CD4-positive, CD25-positive, alpha-beta regulatory T cell (primary cell): ENCODE results near the gene ITPKC. TPM values are rescaled to one million over a fixed set of nuclear protein-coding genes. Genes with fewer than 3 reads are reported as not detected.

Experiments
- ATAC-seq, 2 donors: fragments of 150-1000 bp; cut with Tn5 transposase; one replicate each; pipeline ENCODE4 v1.10.0; 2021; ENCODE audit warnings: low read depth in 2 of 2, moderate number of reproducible peaks in 2 of 2, moderate library complexity in 1 of 2
- DNase-seq, 3 donors: peaks; one replicate each; pipeline versions ENCODE4 v3.0.0 to v3.0.0-alpha.2; 2012 to 2022; ENCODE audit warnings: mixed read lengths in 1 of 3
- H3K27ac ChIP-seq: one replicate; pipeline ENCODE4 v1.7.0; 2013; ENCODE audit warnings: mild to moderate bottlenecking, low read length; ENCODE audit not compliant: insufficient read depth, poor library complexity, severe bottlenecking
- H3K27me3 ChIP-seq: one replicate; pipeline ENCODE4 v1.7.0; 2013; ENCODE audit warnings: low read length; ENCODE audit not compliant: control insufficient read depth, insufficient read depth
- H3K36me3 ChIP-seq: one replicate; pipeline ENCODE4 v1.7.0; 2013; ENCODE audit warnings: mild to moderate bottlenecking, low read length, moderate library complexity; ENCODE audit not compliant: control insufficient read depth, insufficient read depth
- H3K4me1 ChIP-seq: 2 replicates; pipeline ENCODE4 v1.7.0; 2013; ENCODE audit warnings: mild to moderate bottlenecking, low read length; ENCODE audit not compliant: insufficient read depth, control insufficient read depth, poor library complexity, severe bottlenecking
- H3K4me3 ChIP-seq: one replicate; pipeline ENCODE4 v1.7.0; 2013; ENCODE audit warnings: low read depth, mild to moderate bottlenecking, low read length, moderate library complexity
- H3K9me3 ChIP-seq, 2 experiments: 1 replicate in 1 of 2; 2 replicates in 1 of 2; pipeline ENCODE4 v1.7.0; 2013; ENCODE audit warnings: low read length in 2 of 2, mild to moderate bottlenecking in 1 of 2, moderate library complexity in 1 of 2; ENCODE audit not compliant: control insufficient read depth in 2 of 2
- H3K27ac Mint-ChIP-seq, 3 donors: one replicate each; pipeline ENCODE4 v1.8.0; 2020 to 2022; ENCODE audit warnings: mild to moderate bottlenecking in 3 of 3, mixed read lengths in 3 of 3, moderate library complexity in 2 of 3
- H3K27me3 Mint-ChIP-seq: one replicate; pipeline ENCODE4 v1.8.0; 2022; ENCODE audit warnings: mild to moderate bottlenecking, mixed read lengths
- H3K36me3 Mint-ChIP-seq: one replicate; pipeline ENCODE4 v1.8.0; 2020; ENCODE audit warnings: mixed read lengths
- H3K4me1 Mint-ChIP-seq, 4 donors: one replicate each; pipeline ENCODE4 v1.8.0; 2020 to 2022; ENCODE audit warnings: mixed read lengths in 4 of 4, mild to moderate bottlenecking in 1 of 4
- H3K4me3 Mint-ChIP-seq, 4 donors: one replicate each; pipeline ENCODE4 v1.8.0; 2020 to 2022; ENCODE audit warnings: mild to moderate bottlenecking in 4 of 4, mixed read lengths in 4 of 4, moderate library complexity in 3 of 4
- H3K9me3 Mint-ChIP-seq, 7 donors: one replicate each; pipeline ENCODE4 v1.8.0; 2020 to 2022; ENCODE audit warnings: mixed read lengths in 7 of 7, mild to moderate bottlenecking in 3 of 7, moderate library complexity in 2 of 7
- polyA plus RNA-seq, 4 donors: library from polyadenylated mRNA; unstranded; fragments of 300-500 nt; fragmentation: Illumina TruSeq; gene quantifications; one replicate each; pipeline ENCODE4 v1.2.3, GENCODE V29; 2021
- total RNA-seq: library from RNA; stranded (reverse); gene quantifications from one replicate; pipeline ENCODE4 v1.2.3, GENCODE V29; 2022

Gene ITPKC
- total and polyA plus RNA-seq, 5 donors from 2014 or later = 2.2 to 5.6 (median 4.5) TPM

GRCh38 chr19:40691421-40692211 lies 25.3 kb upstream of the ITPKC start:
- DNase-seq (no peak), ATAC-seq (no peak)
- Histone ChIP-seq H3K4me3 (no peak overlapping the region), H3K9me3 (no peaks in the 10 kb centered on the region), H3K36me3 (peaks cover 11% of the 10 kb centered on the region), H3K27ac (peak overlapping the region; percentile 44), H3K27me3 (no peaks in the 10 kb centered on the region), H3K4me1 (peaks cover 12% of the 10 kb centered on the region)
- no peaks in the 10 kb centered on the region for H3K9me3 Mint-ChIP-seq
- H3K4me1 Mint-ChIP-seq = peaks cover 0 to 5% (median 3%) of the 10 kb centered on the region in 4 donors
- H3K4me3 Mint-ChIP-seq = peak overlapping the region in 3 of 4 donors; percentile 29 to 89 (median 41)
- H3K36me3 Mint-ChIP-seq = peaks cover 1% of the 10 kb centered on the region
- H3K27me3 Mint-ChIP-seq = no peaks in the 10 kb centered on the region
- H3K27ac Mint-ChIP-seq = no peak overlapping the region

GRCh38 chr19:40692212-40692551 lies 24.7 kb upstream of the ITPKC start:
- H3K27ac Mint-ChIP-seq = no peak overlapping the region
- peaks cover 12% of the 10 kb centered on the region for H3K4me1 ChIP-seq
- H3K9me3 Mint-ChIP-seq = no peaks in the 10 kb centered on the region
- no peaks in the 10 kb centered on the region for H3K27me3 Mint-ChIP-seq
- H3K36me3 ChIP-seq = peaks cover 11% of the 10 kb centered on the region
- no peaks in the 10 kb centered on the region for H3K27me3 ChIP-seq
- peak overlapping the region in 2 of 4 donors; percentile 26 to 56 for H3K4me3 Mint-ChIP-seq
- ATAC-seq (no peak), DNase-seq (no peak)
- H3K4me3 ChIP-seq = no peak overlapping the region
- peaks cover 3% of the 10 kb centered on the region for H3K36me3 Mint-ChIP-seq
- H3K9me3 ChIP-seq = no peaks in the 10 kb centered on the region
- H3K4me1 Mint-ChIP-seq = peaks cover 0 to 5% (median 3%) of the 10 kb centered on the region in 4 donors
- H3K27ac ChIP-seq = no peak overlapping the region

- peaks cover 0 to 5% (median 3%) of the 10 kb centered on the region in 4 donors for H3K4me1 Mint-ChIP-seq
- ATAC-seq (no peak), DNase-seq (no peak)
- H3K36me3 ChIP-seq = peaks cover 11% of the 10 kb centered on the region
- H3K9me3 ChIP-seq = no peaks in the 10 kb centered on the region
- H3K36me3 Mint-ChIP-seq = peaks cover 3% of the 10 kb centered on the region
- H3K27me3 Mint-ChIP-seq = no peaks in the 10 kb centered on the region
- H3K27me3 ChIP-seq = no peaks in the 10 kb centered on the region
- no peak overlapping the region for H3K27ac Mint-ChIP-seq
- H3K9me3 Mint-ChIP-seq = no peaks in the 10 kb centered on the region
- H3K4me1 ChIP-seq = peaks cover 12% of the 10 kb centered on the region
- no peak overlapping the region for H3K4me3 Mint-ChIP-seq
- H3K4me3 ChIP-seq = no peak overlapping the region
- no peak overlapping the region for H3K27ac ChIP-seq
Observed at GRCh38 chr19:40693150-40693788, 23.6 kb upstream of the ITPKC start.

DNA sequence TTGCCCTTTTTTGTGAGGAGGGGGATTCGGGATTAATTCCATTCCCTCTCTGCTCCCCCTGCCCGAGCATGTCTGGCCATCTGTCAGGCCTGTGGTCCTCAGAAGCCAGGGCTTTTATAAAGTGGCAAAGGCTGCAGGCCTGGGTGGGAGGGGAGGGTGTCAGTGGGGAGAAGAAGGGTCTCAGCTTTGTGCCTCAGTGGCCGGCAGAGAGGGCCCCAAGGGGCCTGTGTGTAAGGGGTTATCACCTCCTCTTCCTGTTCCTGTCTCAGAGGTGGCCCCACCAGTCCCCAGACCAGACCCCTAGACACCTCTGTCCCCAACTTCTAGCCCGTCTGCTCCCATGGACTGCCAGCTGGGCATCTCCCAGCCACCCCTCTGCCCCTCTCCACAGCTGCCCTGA lies 23.0 kb upstream of the ITPKC start:
- peak overlapping the region in 1 of 4 donors; percentile 41 for H3K4me3 Mint-ChIP-seq
- no peaks in the 10 kb centered on the region for H3K27me3 Mint-ChIP-seq
- ATAC-seq (no peak), DNase-seq (no peak)
- Histone ChIP-seq H3K36me3 (peaks cover 11% of the 10 kb centered on the region), H3K4me1 (peaks cover 12% of the 10 kb centered on the region), H3K9me3 (no peaks in the 10 kb centered on the region), H3K27ac (no peak overlapping the region), H3K27me3 (no peaks in the 10 kb centered on the region), H3K4me3 (no peak overlapping the region)
- no peak overlapping the region for H3K27ac Mint-ChIP-seq
- peaks cover 0 to 5% (median 3%) of the 10 kb centered on the region in 4 donors for H3K4me1 Mint-ChIP-seq
- no peaks in the 10 kb centered on the region for H3K9me3 Mint-ChIP-seq
- peaks cover 3% of the 10 kb centered on the region for H3K36me3 Mint-ChIP-seq

DNA sequence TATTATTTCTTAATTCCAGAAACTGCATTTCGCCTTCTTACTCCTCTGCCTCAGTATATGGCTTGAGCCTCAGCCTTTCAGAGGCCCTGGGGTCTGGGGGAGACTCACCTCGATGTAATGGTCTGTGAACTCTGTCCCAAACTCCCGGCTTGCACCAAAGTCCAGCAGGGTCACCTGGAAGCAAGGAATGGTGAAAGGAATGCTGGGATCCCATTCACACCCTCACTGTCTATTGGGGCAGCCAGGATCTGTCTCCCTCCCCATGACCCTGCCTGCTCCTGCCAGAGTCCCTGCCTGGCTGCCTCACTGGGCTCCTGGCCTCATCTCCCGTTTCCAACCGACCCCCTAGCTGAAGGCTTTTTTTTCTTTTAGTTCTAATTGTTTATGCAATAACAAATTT lies 21.0 kb upstream of the ITPKC start:
- H3K9me3 ChIP-seq = no peaks in the 10 kb centered on the region
- Mint-ChIP-seq H3K27me3 (no peaks in the 10 kb centered on the region), H3K27ac (peak overlapping the region in 1 of 3 donors; percentile 20), H3K9me3 (no peaks in the 10 kb centered on the region), H3K36me3 (peaks cover 6% of the 10 kb centered on the region), H3K4me1 (peaks cover 0 to 3% (median 1%) of the 10 kb centered on the region in 4 donors), H3K4me3 (no peak overlapping the region)
- no peak for DNase-seq
- no peak overlapping the region for H3K4me3 ChIP-seq
- H3K27me3 ChIP-seq = no peaks in the 10 kb centered on the region
- peaks cover 16% of the 10 kb centered on the region for H3K36me3 ChIP-seq
- peaks cover 5% of the 10 kb centered on the region for H3K4me1 ChIP-seq
- no peak for ATAC-seq
- no peak overlapping the region for H3K27ac ChIP-seq

DNA sequence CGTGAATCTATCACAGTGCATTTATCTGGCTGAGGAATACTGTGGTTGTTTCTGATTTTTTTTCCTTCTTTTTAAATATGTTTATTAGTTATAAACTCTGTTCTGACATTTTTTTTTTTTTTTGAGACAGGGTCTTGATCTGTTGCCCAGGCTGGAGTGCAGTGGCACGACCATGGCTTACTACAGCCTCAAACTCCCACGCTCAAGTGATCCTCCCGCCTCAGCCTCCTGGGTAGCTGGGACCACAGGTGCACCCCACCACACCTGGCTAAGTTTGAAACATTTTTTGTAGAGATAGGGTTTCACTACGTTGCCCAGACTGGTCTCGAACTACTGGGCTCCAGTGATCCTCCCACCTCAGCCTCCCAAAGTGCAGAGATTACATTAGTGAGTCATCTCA lies 19.9 kb upstream of the ITPKC start:
- no peaks in the 10 kb centered on the region for H3K27me3 ChIP-seq
- H3K27ac Mint-ChIP-seq = no peak overlapping the region
- peaks cover 14% of the 10 kb centered on the region for H3K36me3 Mint-ChIP-seq

GRCh38 chr19:40700083-40700482 lies 16.8 kb upstream of the ITPKC start:
- no peaks in the 10 kb centered on the region for H3K9me3 Mint-ChIP-seq
- H3K36me3 ChIP-seq = peaks cover 52% of the 10 kb centered on the region
- ATAC-seq = no peak
- peaks cover 0 to 5% (median 0%) of the 10 kb centered on the region in 4 donors for H3K4me1 Mint-ChIP-seq
- H3K4me3 Mint-ChIP-seq = no peak overlapping the region
- no peaks in the 10 kb centered on the region for H3K4me1 ChIP-seq
- H3K27ac Mint-ChIP-seq = no peak overlapping the region
- peaks cover 35% of the 10 kb centered on the region for H3K36me3 Mint-ChIP-seq
- DNase-seq = no peak
- H3K27me3 Mint-ChIP-seq = no peaks in the 10 kb centered on the region
- H3K4me3 ChIP-seq = no peak overlapping the region
- H3K9me3 ChIP-seq = no peaks in the 10 kb centered on the region
- no peaks in the 10 kb centered on the region for H3K27me3 ChIP-seq
- no peak overlapping the region for H3K27ac ChIP-seq

More for the DNA sequence above, 19.9 kb upstream of the ITPKC start:
- no peak overlapping the region for H3K4me3 Mint-ChIP-seq
- H3K9me3 ChIP-seq = no peaks in the 10 kb centered on the region
- H3K36me3 ChIP-seq = peaks cover 25% of the 10 kb centered on the region
- peaks cover 0 to 3% (median 0%) of the 10 kb centered on the region in 4 donors for H3K4me1 Mint-ChIP-seq
- H3K4me1 ChIP-seq = no peaks in the 10 kb centered on the region
- H3K4me3 ChIP-seq = no peak overlapping the region
- no peaks in the 10 kb centered on the region for H3K27me3 Mint-ChIP-seq
- H3K9me3 Mint-ChIP-seq = no peaks in the 10 kb centered on the region
- DNase-seq (no peak), ATAC-seq (no peak)
- H3K27ac ChIP-seq = no peak overlapping the region
